LoVo (cell line): ENCODE results near the gene IGF2R.
"Not testable (repeated sequence)": the region's sequence is repeated elsewhere in the genome, so short reads cannot be mapped to it uniquely, and the experiment has no call there.

Experiments used
- DNase-seq: peaks from one replicate; pipeline ENCODE4 v3.0.0-alpha.2; 2016; ENCODE audit warnings: low spot score

Gene IGF2R

GRCh38 chr6:159968295-159969203 is at the start of gene IGF2R:
IGF2R (plus strand) TSS chr6:159969082; CDS start chr6:159969247, 165 bp downstream.
- DNase-seq, result peak; percentile 89

- DNase-seq, result no peak
These were observed 49.1 kb upstream of the IGF2R start for GRCh38 chr6:159919800-159920199.

- not testable (repeated sequence) for DNase-seq
These were observed 44.7 kb upstream of the IGF2R start for GRCh38 chr6:159924150-159924549.

- no peak for DNase-seq
These were observed 42.2 kb upstream of the IGF2R start for GRCh38 chr6:159926542-159927203.

GRCh38 chr6:159929819-159930218 is 39.1 kb upstream of the IGF2R start:
- DNase-seq, result no peak

GRCh38 chr6:159931112-159931511 is 37.8 kb upstream of the IGF2R start:
- DNase-seq, result no peak

- no peak for DNase-seq
These were observed 37.0 kb upstream of the IGF2R start for GRCh38 chr6:159931846-159932245.

GRCh38 chr6:159933077-159933476 is 35.8 kb upstream of the IGF2R start:
- DNase-seq, result no peak

- DNase-seq, result no peak
These were observed 34.7 kb upstream of the IGF2R start for GRCh38 chr6:159934181-159934580.

- DNase-seq, result no peak
These were observed 33.8 kb upstream of the IGF2R start for GRCh38 chr6:159935065-159935464.

GRCh38 chr6:159935633-159936032 is 33.2 kb upstream of the IGF2R start:
- no peak for DNase-seq

GRCh38 chr6:159939591-159940016 is 29.3 kb upstream of the IGF2R start:
- DNase-seq, result no peak

- DNase-seq, result peak; percentile 11
These were observed 27.4 kb upstream of the IGF2R start for GRCh38 chr6:159941286-159942113.

GRCh38 chr6:159943101-159943632 is 25.7 kb upstream of the IGF2R start:
- no peak for DNase-seq

- no peak for DNase-seq
These were observed 24.8 kb upstream of the IGF2R start for GRCh38 chr6:159943968-159944598.

GRCh38 chr6:159945801-159946392 is 23.0 kb upstream of the IGF2R start:
- no peak for DNase-seq

GRCh38 chr6:159946912-159947311 is 22.0 kb upstream of the IGF2R start:
- DNase-seq, result no peak

GRCh38 chr6:159948199-159948598 is 20.7 kb upstream of the IGF2R start:
- DNase-seq, result no peak

GRCh38 chr6:159951772-159952171 is 17.1 kb upstream of the IGF2R start:
- no peak for DNase-seq

- DNase-seq, result no peak
These were observed 16.4 kb upstream of the IGF2R start for GRCh38 chr6:159952289-159953005.
